Naive thymus-derived CD4-positive, alpha-beta T cell (primary cell): Measurements from ENCODE around the gene AP5S1. TPM values are rescaled to one million over a fixed set of nuclear protein-coding genes. Genes with fewer than 3 reads are reported as not detected.

ENCODE experiments used
- ATAC-seq: fragments of 150-1000 bp; cut with Tn5 transposase; 2 replicates; pipeline ENCODE4 v1.10.0; 2021; ENCODE audit warnings: mild to moderate bottlenecking, moderate library complexity
- CTCF ChIA-PET: fragments of 350-600 bp; sonication (Branson Sonifier 250); formaldehyde crosslinking; loops from one replicate; lab custom pipeline; 2021; ENCODE audit warnings: antibody characterized with exemption; lab: Charles Lee
- POLR2A ChIA-PET: fragments of 350-600 bp; sonication (Branson Sonifier 250); formaldehyde crosslinking; loops from one replicate; lab custom pipeline; 2021; ENCODE audit warnings: antibody characterized with exemption, inconsistent platforms; lab: Charles Lee
- DNase-seq, 9 donors: peaks; one replicate each; pipeline versions ENCODE4 v3.0.0 to v3.0.0-alpha.2; 2020 to 2022; ENCODE audit warnings: mixed read lengths in 1 of 9
- H3K27ac ChIP-seq: one replicate; pipeline ENCODE4 v1.7.0; 2013; ENCODE audit warnings: mild to moderate bottlenecking, low read depth, low read length, moderate library complexity
- H3K27me3 ChIP-seq, 2 donors: one replicate each; pipeline ENCODE4 v1.7.0; 2013; ENCODE audit warnings: low read length in 2 of 2, mild to moderate bottlenecking in 2 of 2, moderate library complexity in 2 of 2; ENCODE audit not compliant: control insufficient read depth in 2 of 2, insufficient read depth in 2 of 2
- H3K36me3 ChIP-seq, 3 experiments: 1 replicate in 2 of 3; 2 replicates in 1 of 3; pipeline ENCODE4 v1.7.0; 2013; ENCODE audit warnings: low read length in 3 of 3, mild to moderate bottlenecking in 3 of 3, moderate library complexity in 1 of 3; ENCODE audit not compliant: insufficient read depth in 3 of 3, control insufficient read depth in 2 of 3
- H3K4me1 ChIP-seq, 2 donors: one replicate each; pipeline ENCODE4 v1.7.0; 2013; ENCODE audit warnings: low read length in 2 of 2, mild to moderate bottlenecking in 2 of 2, moderate library complexity in 1 of 2; ENCODE audit not compliant: control insufficient read depth in 2 of 2, insufficient read depth in 2 of 2
- H3K4me3 ChIP-seq: 2 replicates; pipeline ENCODE4 v1.7.0; 2013; ENCODE audit warnings: mild to moderate bottlenecking, low read length
- H3K9me3 ChIP-seq, 3 experiments: 1 replicate in 2 of 3; 2 replicates in 1 of 3; pipeline ENCODE4 v1.7.0; 2013; ENCODE audit warnings: low read length in 3 of 3; ENCODE audit not compliant: control insufficient read depth in 2 of 3
- H3K27ac Mint-ChIP-seq, 9 donors: one replicate each; pipeline ENCODE4 v1.8.0; 2020 to 2022; ENCODE audit warnings: mixed read lengths in 9 of 9, mild to moderate bottlenecking in 8 of 9, moderate library complexity in 5 of 9, inconsistent platforms in 2 of 9
- H3K27me3 Mint-ChIP-seq, 5 donors: one replicate each; pipeline ENCODE4 v1.8.0; 2021 to 2022; ENCODE audit warnings: mixed read lengths in 5 of 5, mild to moderate bottlenecking in 1 of 5
- H3K36me3 Mint-ChIP-seq, 5 donors: one replicate each; pipeline ENCODE4 v1.8.0; 2020 to 2022; ENCODE audit warnings: mixed read lengths in 5 of 5, mild to moderate bottlenecking in 3 of 5, inconsistent platforms in 1 of 5
- H3K4me1 Mint-ChIP-seq, 7 donors: one replicate each; pipeline ENCODE4 v1.8.0; 2020 to 2022; ENCODE audit warnings: mixed read lengths in 7 of 7, mild to moderate bottlenecking in 3 of 7, inconsistent platforms in 1 of 7
- H3K4me3 Mint-ChIP-seq, 10 donors: one replicate each; pipeline ENCODE4 v1.8.0; 2020 to 2022; ENCODE audit warnings: mild to moderate bottlenecking in 10 of 10, mixed read lengths in 10 of 10, moderate library complexity in 6 of 10, inconsistent platforms in 2 of 10
- H3K9me3 Mint-ChIP-seq, 11 donors: one replicate each; pipeline ENCODE4 v1.8.0; 2020 to 2022; ENCODE audit warnings: mixed read lengths in 11 of 11, mild to moderate bottlenecking in 4 of 11, inconsistent platforms in 1 of 11, moderate library complexity in 1 of 11
- intact Hi-C, 2 donors: fragments of 100-400 bp; cut with micrococcal nuclease; formaldehyde crosslinking; loops; one replicate each; pipeline ENCODE4 v1.15.1; 2023
- polyA plus RNA-seq, 2 donors: library from polyadenylated mRNA; unstranded; fragments of 300-500 nt; fragmentation: Illumina TruSeq; gene quantifications; one replicate each; pipeline ENCODE4 v1.2.3, GENCODE V29; 2021
- total RNA-seq, 6 experiments: library from RNA in 5 of 6; stranded (reverse) in 5 of 6; gene quantifications; 1 replicate in 5 of 6; 2 replicates in 1 of 6; pipeline ENCODE4 v1.2.3 and lab custom pipeline; 2021 to 2026

Gene AP5S1
- total and polyA plus RNA-seq, 7 experiments from 2014 or later, result 7.9 to 25.9 (median 12.3) TPM

GRCh38 chr20:3798908-3799248, 21.5 kb upstream of the AP5S1 start:
- Histone ChIP-seq H3K4me3 (peak overlapping the region; percentile 90), H3K27me3 (no peaks in the 10 kb centered on the region), H3K9me3 (no peaks in the 10 kb centered on the region), H3K27ac (peak overlapping the region; percentile 78), H3K4me1 (peaks cover 36 to 52% of the 10 kb centered on the region in 2 donors), H3K36me3 (peaks cover 31 to 58% (median 37%) of the 10 kb centered on the region in 3 experiments)
- Mint-ChIP-seq H3K9me3 (no peaks in the 10 kb centered on the region), H3K4me1 (peaks cover 41 to 69% (median 56%) of the 10 kb centered on the region in 7 donors), H3K27me3 (no peaks in the 10 kb centered on the region), H3K27ac (peak overlapping the region; percentile 74 to 100 (median 97)), H3K36me3 (peaks cover 12 to 58% (median 38%) of the 10 kb centered on the region in 5 donors), H3K4me3 (peak overlapping the region; percentile 90 to 99 (median 98))
- ATAC-seq (no peak), DNase-seq (no peak)
- intact Hi-C loops, result loop anchor here in 1 of 2 donors (5.0 kb wide), 1 partner anchor 1328 kb away; the partner anchor contains the start of gene CDS2
- CTCF ChIA-PET, result interaction anchor here (1.2 to 4.7 kb wide), 3 partner anchors 10 to 21 kb away, joined by 6 to 45 read pairs (median 12); partner anchors contain the start of gene AP5S1
- POLR2A ChIA-PET, result interaction anchor here (0.7 to 2.2 kb wide), 3 partner anchors 31 to 240 kb away, joined by 3 to 12 read pairs (median 3); partner anchors contain the start of gene ADISSP

DNA sequence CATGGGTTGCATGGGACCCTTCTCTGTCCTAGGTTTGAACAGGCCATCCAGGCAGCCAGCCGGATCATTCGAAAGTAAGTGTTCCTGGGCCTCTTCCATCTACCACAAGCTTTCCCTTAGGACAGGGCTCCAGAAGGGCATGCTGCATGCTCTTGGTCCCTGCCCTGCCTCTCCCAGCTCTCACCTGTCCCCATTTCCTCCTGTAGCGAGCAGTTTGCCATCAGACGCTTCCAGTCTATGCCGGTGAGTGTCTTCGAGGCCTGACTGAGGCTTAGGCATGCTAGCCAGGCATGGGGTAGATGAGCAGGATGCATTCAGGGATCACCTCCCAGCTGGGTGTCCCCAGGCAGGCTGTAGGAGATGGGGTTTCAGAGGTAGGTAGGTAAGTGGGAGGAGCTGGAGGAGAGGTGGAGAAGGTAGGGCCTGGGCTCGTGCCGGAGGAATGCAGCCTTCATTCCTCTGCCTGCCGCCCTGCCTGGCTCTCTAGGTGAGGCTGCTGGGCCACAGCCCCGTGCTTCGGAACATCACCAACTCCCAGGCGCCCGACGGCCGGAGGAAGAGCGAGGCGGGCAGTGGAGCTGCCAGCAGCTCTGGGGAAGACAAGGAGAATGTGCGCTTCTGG, 20.0 kb upstream of the AP5S1 start:
- Mint-ChIP-seq H3K36me3 (peaks cover 15 to 69% (median 47%) of the 10 kb centered on the region in 5 donors), H3K27ac (peak overlapping the region; percentile 74 to 100 (median 97)), H3K9me3 (no peaks in the 10 kb centered on the region), H3K27me3 (no peaks in the 10 kb centered on the region), H3K4me3 (peak overlapping the region; percentile 32 to 99 (median 97)), H3K4me1 (peaks cover 47 to 79% (median 62%) of the 10 kb centered on the region in 7 donors)
- ATAC-seq (no peak), DNase-seq (no peak)
- H3K27me3 ChIP-seq, result no peaks in the 10 kb centered on the region
- no peaks in the 10 kb centered on the region for H3K9me3 ChIP-seq
- ChIA-PET CTCF (interaction anchor here (0.9 to 4.7 kb wide), 3 partner anchors 12 to 20 kb away, joined by 3 to 45 read pairs (median 12); partner anchors contain the start of gene AP5S1), POLR2A (interaction anchor here (1.0 to 2.5 kb wide), 4 partner anchors 11 to 55 kb away, joined by 3 to 24 read pairs (median 8); partner anchors contain the start of genes ADISSP and CENPB)
- H3K4me3 ChIP-seq, result peak overlapping the region; percentile 90
- H3K27ac ChIP-seq, result peak overlapping the region; percentile 78
- peaks cover 36 to 46% of the 10 kb centered on the region in 2 donors for H3K4me1 ChIP-seq
- intact Hi-C loops, result no loop called here
- peaks cover 36 to 73% (median 43%) of the 10 kb centered on the region in 3 experiments for H3K36me3 ChIP-seq

DNA sequence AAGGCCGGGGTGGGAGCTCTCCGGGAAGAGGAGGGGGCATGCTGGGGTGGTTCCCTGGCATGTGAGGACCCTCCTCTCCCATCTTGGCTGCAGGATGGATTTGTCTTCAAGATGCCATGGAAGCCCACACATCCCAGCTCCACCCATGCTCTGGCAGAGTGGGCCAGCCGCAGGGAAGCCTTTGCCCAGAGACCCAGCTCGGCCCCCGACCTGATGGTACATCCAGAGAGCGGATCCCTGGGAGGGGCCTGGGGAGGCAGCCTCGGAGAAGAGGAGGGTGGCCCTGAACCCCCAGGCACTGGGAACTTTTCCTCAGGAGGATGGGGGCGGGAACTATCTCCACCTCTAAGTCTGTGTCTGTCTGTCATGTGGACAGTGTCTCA, 19.5 kb upstream of the AP5S1 start:
- DNase-seq (no peak), ATAC-seq (no peak)
- peak overlapping the region; percentile 73 to 100 (median 97) for H3K27ac Mint-ChIP-seq
- peaks cover 36 to 76% (median 43%) of the 10 kb centered on the region in 3 experiments for H3K36me3 ChIP-seq
- H3K9me3 Mint-ChIP-seq, result no peaks in the 10 kb centered on the region
- peak overlapping the region in 6 of 10 donors; percentile 17 to 99 (median 69) for H3K4me3 Mint-ChIP-seq
- intact Hi-C loops, result no loop called here
- H3K36me3 Mint-ChIP-seq, result peaks cover 19 to 74% (median 52%) of the 10 kb centered on the region in 5 donors
- ChIA-PET POLR2A (interaction anchor here (2.2 to 2.5 kb wide), 2 partner anchors 12 to 33 kb away, joined by 12 to 24 read pairs; partner anchors contain the start of genes ADISSP and CENPB), CTCF (interaction anchor here (0.9 to 4.7 kb wide), 2 partner anchors 12 to 20 kb away, joined by 3 to 45 read pairs; partner anchors contain the start of gene AP5S1)
- H3K27me3 ChIP-seq, result no peaks in the 10 kb centered on the region
- peak overlapping the region; percentile 78 for H3K27ac ChIP-seq
- H3K9me3 ChIP-seq, result no peaks in the 10 kb centered on the region
- H3K4me1 Mint-ChIP-seq, result peaks cover 49 to 83% (median 66%) of the 10 kb centered on the region in 7 donors
- no peak overlapping the region for H3K4me3 ChIP-seq
- H3K4me1 ChIP-seq, result peaks cover 40 to 44% of the 10 kb centered on the region in 2 donors
- no peaks in the 10 kb centered on the region for H3K27me3 Mint-ChIP-seq

DNA sequence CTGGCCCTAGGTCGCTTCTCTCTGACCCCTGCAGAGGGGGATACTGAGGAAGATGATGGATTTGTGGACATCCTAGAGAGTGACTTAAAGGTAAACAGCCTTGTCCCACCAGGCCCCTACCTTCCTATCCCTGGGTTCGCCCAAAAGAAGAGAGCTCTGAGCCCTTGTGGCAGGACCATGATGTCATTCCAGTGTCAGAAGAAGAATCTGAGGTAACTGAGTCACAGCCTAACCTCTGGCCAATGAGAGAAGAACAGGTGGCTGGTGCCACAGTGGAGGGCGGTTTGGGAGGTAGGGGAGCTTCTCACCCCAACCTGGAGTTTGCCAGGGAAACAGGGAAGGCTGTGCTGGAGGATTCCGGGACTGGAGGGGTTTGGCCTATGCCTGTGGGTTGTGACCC, 19.0 kb upstream of the AP5S1 start:
- H3K9me3 Mint-ChIP-seq, result no peaks in the 10 kb centered on the region
- Histone ChIP-seq H3K27ac (peak overlapping the region; percentile 78), H3K4me3 (no peak overlapping the region), H3K9me3 (no peaks in the 10 kb centered on the region), H3K36me3 (peaks cover 36 to 79% (median 43%) of the 10 kb centered on the region in 3 experiments), H3K4me1 (peaks cover 42 to 44% of the 10 kb centered on the region in 2 donors), H3K27me3 (no peaks in the 10 kb centered on the region)
- H3K4me3 Mint-ChIP-seq, result peak overlapping the region in 6 of 10 donors; percentile 17 to 99 (median 36)
- intact Hi-C loops, result no loop called here
- no peak for ATAC-seq
- no peak for DNase-seq
- peaks cover 49 to 87% (median 66%) of the 10 kb centered on the region in 7 donors for H3K4me1 Mint-ChIP-seq
- no peaks in the 10 kb centered on the region for H3K27me3 Mint-ChIP-seq
- H3K27ac Mint-ChIP-seq, result peak overlapping the region; percentile 73 to 100 (median 97)
- CTCF ChIA-PET, result interaction anchor here (4.7 kb wide), 1 partner anchor 11 kb away, joined by 45 read pairs; no protein-coding TSS in a partner anchor
- H3K36me3 Mint-ChIP-seq, result peaks cover 19 to 75% (median 56%) of the 10 kb centered on the region in 5 donors
- POLR2A ChIA-PET, result interaction anchor here (2.5 kb wide), 1 partner anchor 12 kb away, joined by 24 read pairs; the partner anchor contains the start of gene CENPB

GRCh38 chr20:3801846-3802245, 18.5 kb upstream of the AP5S1 start:
- H3K9me3 ChIP-seq, result no peaks in the 10 kb centered on the region
- no peak overlapping the region for H3K4me3 ChIP-seq
- CTCF ChIA-PET, result interaction anchor here (4.7 kb wide), 1 partner anchor 11 kb away, joined by 45 read pairs; no protein-coding TSS in a partner anchor
- Mint-ChIP-seq H3K4me1 (peaks cover 51 to 91% (median 67%) of the 10 kb centered on the region in 7 donors), H3K27ac (peak overlapping the region in 7 of 9 donors; percentile 91 to 100 (median 97)), H3K36me3 (peaks cover 19 to 76% (median 57%) of the 10 kb centered on the region in 5 donors), H3K9me3 (no peaks in the 10 kb centered on the region), H3K4me3 (peak overlapping the region in 1 of 10 donors; percentile 46), H3K27me3 (no peaks in the 10 kb centered on the region)
- POLR2A ChIA-PET, result interaction anchor here (1.0 kb wide), 1 partner anchor 10 kb away, joined by 3 read pairs; no protein-coding TSS in a partner anchor
- no peak for ATAC-seq
- peaks cover 36 to 73% (median 43%) of the 10 kb centered on the region in 3 experiments for H3K36me3 ChIP-seq
- H3K4me1 ChIP-seq, result peaks cover 42 to 45% of the 10 kb centered on the region in 2 donors
- intact Hi-C loops, result no loop called here
- no peaks in the 10 kb centered on the region for H3K27me3 ChIP-seq
- no peak for DNase-seq
- H3K27ac ChIP-seq, result peak overlapping the region; percentile 78

DNA sequence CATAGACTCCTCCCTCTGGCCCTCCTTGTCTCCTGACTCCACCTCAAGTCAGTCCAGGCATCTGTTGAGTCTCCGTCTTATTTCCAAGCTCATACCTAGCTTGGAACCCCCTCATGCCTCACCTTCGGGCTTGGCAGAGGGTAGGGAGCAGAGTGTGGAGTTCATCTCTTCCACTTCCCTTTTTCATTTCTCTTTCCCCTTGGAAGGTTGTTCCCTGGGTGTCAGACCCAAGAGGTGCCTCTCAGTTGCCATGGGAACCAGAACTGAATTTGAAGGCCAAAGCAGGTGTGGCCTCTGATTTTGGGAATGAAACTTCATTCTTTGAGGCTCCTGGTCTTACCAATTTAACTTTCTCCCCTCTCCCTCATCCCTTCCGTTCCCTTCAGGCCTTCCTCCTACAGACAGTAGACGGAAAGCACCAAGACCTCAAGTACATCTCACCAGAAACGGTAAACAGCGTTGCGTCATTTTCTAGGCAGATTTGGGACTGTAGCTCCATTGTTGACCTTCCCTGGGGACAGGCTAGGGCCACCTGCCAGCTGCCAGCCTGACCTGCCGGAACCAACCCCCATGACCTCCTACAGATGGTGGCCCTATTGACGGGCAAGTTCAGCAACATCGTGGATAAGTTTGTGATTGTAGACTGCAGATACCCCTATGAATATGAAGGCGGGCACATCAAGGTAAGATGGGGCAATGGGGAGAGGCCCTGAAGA, 17.7 kb upstream of the AP5S1 start:
- peak overlapping the region in 7 of 10 donors; percentile 19 to 65 (median 50) for H3K4me3 Mint-ChIP-seq
- ChIA-PET CTCF (interaction anchor here (4.7 kb wide), 1 partner anchor 10 kb away, joined by 45 read pairs; no protein-coding TSS in a partner anchor), POLR2A (interaction anchor here (1.0 kb wide), 2 partner anchors 8 to 9 kb away, joined by 3 read pairs; no protein-coding TSS in a partner anchor)
- H3K4me3 ChIP-seq, result no peak overlapping the region
- ATAC-seq, result no peak
- peaks cover 53 to 94% (median 74%) of the 10 kb centered on the region in 7 donors for H3K4me1 Mint-ChIP-seq
- no peak for DNase-seq
- no peaks in the 10 kb centered on the region for H3K27me3 Mint-ChIP-seq
- H3K27me3 ChIP-seq, result no peaks in the 10 kb centered on the region
- intact Hi-C loops, result no loop called here
- peaks cover 50 to 54% of the 10 kb centered on the region in 2 donors for H3K4me1 ChIP-seq
- H3K9me3 Mint-ChIP-seq, result no peaks in the 10 kb centered on the region
- peaks cover 16 to 73% (median 53%) of the 10 kb centered on the region in 5 donors for H3K36me3 Mint-ChIP-seq
- peak overlapping the region; percentile 78 for H3K27ac ChIP-seq
- peak overlapping the region; percentile 78 to 98 (median 91) for H3K27ac Mint-ChIP-seq
- peaks cover 36 to 72% (median 43%) of the 10 kb centered on the region in 3 experiments for H3K36me3 ChIP-seq
- no peaks in the 10 kb centered on the region for H3K9me3 ChIP-seq
